Stimulated activated CD4-positive, alpha-beta T cell treated with anti-CD3 and anti-CD28 coated beads, Interleukin-4, amount 100 ng/mL, for 1 hour (primary cell): ENCODE measurements around the gene HSF2BP.
"Not testable (repeated sequence)": the region's sequence is repeated elsewhere in the genome, so short reads cannot be mapped to it uniquely, and the experiment has no call there.

Source experiments
- DNase-seq: peaks from one replicate; pipeline ENCODE4 v3.0.0-alpha.2; 2020

HSF2BP gene

DNA sequence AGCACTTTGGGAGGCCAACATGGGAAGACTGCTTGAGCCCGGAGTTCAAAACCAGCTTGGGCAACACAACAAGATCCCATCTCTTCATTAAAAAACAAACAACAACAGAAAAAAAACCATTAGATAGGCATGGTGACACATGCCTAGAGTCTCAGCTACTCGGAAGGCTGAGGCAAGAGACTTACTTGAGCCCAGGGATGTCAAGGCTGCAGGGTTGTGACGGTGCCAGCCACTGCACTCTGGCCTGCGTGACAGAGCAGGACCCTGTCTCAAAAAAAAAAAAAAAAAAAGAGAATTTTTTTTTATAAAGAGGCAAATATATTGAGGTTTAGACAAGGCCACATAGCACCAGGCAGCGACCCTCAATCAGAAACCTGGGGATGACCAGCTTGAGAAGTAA lies 62.7 kb downstream of the HSF2BP start:
- DNase-seq, result no peak

DNA sequence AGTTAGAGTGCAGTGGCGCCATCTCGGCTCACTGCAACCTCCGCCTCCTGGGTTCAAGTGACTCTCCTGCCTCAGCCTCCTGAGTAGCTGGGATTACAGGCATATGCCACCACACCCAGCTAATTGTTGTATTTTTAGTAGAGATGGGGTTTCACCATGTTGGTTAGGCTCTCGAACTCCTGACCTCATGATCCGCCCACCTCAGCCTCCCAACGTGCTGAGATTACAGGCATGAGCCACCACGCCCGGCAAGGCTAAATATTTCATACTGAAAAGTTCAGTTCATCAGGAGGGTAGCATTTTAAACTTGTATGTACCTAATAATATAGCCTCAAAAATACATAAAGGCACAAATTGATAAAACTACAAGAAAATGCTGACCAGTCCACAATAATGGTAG lies 63.5 kb downstream of the HSF2BP start:
- not testable (repeated sequence) for DNase-seq

DNA sequence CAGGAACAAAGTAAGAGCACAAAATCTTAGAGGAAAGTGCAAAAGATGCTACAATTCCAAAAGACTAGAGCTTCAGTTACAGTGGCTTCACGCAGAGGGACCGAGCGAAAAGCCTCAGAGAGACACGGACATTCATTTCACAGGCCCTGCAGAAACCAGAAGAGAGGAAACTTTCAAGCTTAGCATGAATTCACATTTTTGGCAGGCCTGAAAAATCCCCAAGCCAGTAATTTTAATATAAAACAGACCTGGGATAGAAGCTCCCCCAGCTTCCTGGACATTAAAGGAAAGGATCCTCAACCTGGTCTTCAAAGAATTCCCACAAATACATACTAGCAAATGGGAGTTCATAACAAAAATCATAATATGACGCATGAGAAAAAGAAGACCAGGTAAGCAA lies 66.2 kb downstream of the HSF2BP start:
- DNase-seq, result no peak

DNA sequence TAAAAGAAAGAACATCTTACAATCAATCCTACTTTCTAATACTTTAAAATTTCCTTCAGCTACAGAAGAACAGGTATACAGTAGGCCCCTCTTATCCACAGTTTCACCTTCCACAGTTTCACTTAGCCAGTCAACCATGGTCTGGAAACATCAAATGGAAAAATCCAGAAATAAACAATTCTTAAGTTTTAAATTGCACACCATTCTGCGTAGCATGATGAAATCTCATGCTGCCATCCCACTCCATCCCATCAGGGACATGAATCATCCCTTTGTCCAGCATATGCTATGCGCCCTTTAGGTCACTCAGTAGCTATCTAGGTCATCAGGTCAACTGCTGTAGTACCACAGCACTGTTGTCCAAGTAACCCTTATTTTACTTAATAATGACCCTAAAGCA lies 67.7 kb downstream of the HSF2BP start:
- no peak for DNase-seq

DNA sequence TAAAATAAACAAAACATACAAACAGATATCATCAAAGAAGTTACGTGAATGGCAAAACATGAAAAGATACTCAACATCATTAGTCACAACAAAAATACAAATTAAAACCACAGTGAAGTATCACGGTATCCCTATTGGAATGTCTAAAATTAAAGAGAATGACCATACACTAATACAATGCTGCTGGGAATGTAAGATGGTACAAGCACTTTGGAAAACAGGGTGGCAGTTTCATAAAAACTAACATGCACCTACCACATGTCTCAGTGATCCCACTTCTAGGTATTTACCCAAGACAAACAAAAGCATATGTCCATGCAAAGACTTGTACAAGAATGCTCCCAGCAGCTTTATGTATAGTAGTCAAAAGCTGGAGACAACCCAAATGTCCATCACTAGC lies 69.1 kb downstream of the HSF2BP start:
- DNase-seq, result no peak

DNA sequence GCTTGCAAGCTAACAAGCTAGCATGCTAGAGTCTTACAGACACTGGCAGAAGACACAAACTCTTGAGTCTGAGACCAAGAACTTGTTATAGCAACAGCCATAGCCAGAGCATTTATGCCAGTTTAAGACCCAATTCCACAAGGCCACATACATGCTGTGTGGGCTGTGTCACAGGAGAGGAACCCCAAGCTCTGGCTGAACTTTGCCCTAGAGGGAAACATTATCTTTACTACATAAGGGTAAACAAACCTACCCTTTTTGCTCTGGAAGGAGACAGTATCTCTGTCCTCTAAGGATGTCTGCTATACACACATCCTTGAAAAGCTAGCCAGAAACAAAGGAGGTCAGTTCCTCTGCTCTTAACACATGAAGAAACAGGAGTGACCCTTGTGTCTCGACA lies 70.3 kb downstream of the HSF2BP start:
- DNase-seq, result no peak

DNA sequence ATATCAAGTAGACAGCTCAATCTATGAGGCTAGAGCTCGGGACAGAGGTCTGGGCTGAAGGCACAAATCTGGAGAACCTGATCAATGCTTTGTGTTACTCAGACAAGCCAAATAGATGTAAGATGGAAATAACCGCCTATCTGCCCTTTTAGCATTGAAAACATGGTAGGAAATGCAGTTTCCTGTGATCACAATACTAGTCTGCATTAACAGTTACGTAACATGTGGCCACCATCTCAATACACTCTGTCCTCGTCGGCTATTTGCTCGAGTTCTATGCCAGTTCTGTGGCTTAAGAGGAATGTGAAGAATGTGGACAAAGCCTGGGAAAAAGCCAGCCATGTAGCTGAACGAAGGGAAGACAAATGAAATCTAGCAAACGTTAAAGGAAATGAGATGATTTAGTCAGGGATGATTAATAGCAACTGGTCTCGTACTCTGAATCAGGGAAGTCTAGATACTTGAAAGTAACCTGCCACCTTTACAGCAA lies 73.3 kb downstream of the HSF2BP start:
- DNase-seq, result no peak

DNA sequence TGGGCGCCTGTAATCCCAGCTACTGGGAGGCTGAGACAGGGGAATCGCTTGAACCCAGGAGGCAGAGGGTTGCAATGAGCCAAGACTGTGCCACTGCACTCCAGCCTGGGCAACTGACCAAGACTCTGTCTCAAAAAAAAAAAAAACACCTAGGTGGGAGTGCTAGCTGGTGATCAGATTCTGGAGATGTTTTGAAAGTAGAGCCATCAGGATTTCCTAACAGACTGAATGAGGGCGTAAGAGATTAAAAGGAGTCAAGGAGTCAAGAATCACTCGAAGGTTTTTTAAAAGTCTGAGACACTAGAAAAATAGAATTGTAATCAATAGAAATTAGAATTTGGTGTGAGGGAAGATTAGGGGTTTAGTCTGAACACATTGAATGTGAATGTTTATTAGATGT lies 73.8 kb downstream of the HSF2BP start:
- DNase-seq, result no peak

DNA sequence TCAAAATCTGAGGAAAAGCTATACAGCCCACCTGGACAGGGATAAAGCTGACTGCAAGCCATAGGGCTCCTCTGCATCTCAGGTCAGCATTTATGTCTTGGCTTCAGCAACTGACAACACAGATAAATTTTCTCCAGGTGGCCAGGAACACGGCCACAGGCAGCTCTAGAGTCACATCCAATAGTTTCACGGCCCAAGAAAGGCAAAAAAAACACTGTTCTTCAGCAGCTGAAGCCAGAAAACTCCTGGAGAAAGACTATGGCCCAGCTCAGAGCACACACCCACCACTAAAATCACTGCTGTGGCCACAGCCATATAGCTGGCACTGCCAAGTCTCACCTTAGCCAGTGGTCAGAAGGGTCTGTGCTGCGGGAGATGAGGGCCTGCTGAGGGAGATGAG lies 77.8 kb downstream of the HSF2BP start:
- DNase-seq, result no peak

DNA sequence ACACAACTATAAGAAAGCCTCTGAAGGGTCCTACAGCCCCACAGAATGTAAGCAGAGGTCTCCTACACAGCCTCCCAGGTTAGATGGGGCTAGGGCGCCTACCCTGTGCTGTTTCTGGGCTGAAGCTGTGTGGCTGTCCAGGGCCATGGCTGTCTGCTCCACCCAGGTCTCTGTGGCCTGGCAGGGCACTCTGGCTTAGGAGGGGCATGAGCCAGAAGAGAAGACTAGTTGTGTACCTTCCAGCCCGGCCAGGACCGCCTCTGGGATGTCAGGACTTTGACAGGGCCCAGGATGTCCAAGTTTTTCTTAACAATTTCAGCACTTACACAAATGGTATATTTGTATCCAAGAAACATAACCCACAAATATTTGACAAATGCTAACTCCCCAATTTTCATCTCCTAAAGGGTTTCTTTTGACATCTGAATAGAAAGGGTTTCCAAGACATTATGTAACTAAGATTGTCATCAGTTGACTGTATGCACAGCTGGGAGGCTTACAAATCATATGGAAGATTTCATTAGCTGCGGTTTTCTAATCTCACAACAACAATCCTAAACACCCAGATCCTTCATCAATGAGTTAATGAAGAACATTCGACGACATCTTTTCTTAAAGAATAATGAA lies 80.5 kb downstream of the HSF2BP start:
- no peak for DNase-seq

DNA sequence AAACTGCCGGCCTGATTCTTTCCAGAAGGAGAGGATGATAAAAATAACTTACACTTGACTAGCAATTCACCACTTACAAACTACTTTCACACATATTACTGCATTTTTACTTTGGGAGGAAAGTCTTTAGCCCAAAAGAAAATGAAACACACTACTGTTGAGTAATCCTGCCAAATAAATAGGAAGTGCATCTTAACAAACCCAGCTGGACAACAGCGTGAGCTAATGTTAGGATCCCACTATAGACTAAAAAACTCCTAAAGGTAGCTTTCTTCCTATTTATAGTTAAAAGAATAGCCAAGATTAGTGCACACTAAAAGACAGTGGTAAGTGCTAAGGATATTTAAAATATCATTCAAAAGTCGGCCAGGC lies 83.8 kb downstream of the HSF2BP start:
- no peak for DNase-seq

DNA sequence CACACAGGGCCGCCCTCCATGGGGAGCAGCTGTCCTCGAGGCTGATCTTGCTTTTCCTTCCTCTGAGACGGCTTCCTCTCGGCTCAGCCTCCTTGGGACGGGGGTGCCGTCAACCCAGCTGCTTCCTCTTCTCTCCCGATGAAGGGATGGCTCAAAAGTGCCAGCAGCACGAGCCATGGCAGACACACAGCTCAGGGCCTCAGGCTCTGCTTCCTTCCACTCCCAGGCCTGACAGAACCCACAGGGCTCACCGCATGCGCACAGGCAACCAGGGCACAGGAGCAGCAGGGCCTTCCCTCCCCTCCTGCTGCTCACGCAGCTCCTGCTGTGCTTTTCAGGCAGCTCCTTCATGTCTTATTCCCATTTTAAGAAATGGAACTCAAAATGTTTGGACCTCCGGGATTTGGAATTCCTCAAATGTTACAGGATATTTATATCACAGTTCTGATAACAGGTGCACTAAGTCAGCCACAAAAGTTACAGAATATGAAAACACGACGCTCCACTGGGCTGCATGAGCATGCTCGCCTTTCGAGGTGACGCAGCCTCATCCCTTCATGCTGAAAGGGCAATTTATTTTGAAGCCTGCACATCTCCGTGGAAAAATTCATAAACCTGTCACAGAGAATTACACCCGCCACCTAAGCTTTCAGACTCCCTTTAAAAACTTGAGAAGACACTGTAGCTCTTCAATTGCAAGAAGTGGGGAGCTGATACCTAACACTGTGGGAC lies 84.4 kb downstream of the HSF2BP start:
- DNase-seq, result no peak

DNA sequence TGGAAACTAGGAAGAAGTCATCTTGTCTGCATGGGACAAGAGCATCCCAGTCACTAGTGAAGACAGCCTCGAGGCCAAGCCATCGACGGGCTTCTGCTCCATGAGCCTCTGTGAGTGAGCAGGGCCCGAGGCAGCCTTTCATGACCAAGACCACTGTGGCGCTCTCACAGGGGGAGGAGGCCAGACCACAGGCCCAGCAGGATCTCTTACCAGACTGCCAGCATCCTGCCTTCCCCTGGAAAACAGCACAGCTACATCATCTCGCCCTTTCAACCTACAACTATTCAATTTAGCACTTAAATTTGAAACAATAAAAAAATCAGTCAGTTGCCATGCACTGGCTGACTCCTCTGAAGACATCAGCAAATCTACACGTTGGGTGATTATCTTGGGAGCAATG lies 85.4 kb downstream of the HSF2BP start:
- DNase-seq, result no peak

DNA sequence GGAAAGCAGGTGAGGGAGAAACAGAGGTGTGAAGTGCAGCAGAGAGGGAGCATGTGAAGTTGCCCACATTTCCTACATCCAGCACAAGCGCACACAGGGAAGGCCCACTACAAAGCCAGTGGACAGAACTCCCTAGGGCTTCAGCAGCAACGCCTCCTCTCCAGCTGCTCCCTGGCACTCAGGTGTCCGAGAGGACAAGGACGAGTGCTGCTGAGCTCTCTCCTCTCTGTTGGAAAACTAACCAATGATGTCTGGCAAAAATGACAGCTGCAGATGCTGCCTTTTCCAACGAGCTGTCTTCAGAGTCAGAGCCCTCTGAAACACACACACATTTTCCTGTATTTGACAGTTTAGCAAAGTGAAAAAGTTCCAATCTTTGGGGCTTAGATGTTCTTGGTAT lies 86.8 kb downstream of the HSF2BP start:
- DNase-seq, result no peak

DNA sequence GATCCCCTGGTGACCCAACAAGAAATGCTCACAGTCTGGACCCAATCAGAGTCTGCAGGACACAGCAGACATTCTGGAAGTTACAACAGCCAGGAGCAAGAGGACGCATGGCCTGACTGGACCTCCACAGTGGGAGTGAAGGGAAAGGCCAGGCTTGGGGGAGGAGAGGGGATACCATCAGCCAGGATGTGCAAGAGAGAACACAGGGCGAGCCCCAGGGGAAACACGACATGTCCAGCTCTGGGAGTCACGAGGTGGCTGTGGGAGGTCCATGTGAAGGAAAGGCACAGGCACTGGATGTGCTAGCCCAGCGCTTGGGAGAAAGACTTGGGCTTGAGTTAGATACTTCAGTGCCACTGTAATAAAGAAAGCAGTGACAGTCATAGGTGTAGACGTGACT lies 87.3 kb downstream of the HSF2BP start:
- no peak for DNase-seq

DNA sequence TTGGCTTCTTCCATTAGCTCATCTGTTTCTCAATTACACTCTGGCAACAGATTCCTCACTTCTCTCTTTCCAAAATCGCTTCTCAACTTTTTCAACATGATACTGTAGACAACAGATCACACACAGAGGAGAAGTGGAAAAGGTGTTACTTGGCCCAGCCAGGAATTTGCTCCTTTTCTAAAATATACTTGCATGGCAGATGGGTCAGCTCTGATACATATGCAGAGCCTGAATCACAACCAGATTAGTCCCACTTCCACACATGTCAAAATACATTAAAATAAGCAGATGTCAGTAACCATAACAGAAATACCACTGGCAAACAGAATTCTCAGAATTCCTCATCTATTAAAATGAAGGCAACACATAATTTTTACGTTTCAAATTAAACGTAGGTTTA lies 89.1 kb downstream of the HSF2BP start:
- DNase-seq, result not testable (repeated sequence)

DNA sequence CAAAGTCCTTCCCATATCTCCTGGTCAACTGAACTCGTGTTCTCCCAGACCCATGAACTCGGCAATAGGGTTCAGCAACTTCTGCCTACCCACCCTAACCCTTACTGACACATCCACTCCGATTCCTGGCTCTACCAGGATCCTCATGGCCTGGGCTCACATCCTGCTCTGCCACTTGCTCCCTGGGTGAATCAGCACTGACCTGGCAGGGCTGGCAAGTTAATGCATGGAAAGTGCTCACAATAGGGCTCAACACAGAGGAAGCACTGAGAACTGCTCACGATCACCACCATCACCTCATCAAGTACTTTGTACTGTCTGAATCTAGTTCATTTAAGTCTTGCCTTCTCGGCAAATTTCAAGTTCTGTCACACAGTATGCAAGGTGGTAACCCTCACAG lies 96.8 kb downstream of the HSF2BP start:
- not testable (repeated sequence) for DNase-seq

DNA sequence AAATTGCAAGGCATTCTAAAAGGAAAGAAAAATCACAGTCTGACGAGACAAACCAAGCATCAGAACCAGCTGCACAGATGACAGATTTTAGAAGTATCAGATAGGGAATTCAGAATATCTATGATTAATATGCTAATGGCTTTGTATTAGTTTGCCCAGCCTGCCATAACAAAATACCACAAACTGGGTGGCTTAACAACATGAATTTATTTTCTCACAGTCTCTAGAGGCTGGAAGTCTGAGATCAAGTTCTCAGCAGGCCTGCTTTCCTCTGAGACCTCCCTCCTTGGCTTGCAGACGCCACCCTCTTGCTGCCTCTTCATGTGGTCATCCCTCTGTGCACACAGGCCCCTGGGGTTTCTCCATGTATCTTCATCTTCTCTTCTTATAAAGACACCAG lies 118.7 kb downstream of the HSF2BP start:
- DNase-seq, result not testable (repeated sequence)

DNA sequence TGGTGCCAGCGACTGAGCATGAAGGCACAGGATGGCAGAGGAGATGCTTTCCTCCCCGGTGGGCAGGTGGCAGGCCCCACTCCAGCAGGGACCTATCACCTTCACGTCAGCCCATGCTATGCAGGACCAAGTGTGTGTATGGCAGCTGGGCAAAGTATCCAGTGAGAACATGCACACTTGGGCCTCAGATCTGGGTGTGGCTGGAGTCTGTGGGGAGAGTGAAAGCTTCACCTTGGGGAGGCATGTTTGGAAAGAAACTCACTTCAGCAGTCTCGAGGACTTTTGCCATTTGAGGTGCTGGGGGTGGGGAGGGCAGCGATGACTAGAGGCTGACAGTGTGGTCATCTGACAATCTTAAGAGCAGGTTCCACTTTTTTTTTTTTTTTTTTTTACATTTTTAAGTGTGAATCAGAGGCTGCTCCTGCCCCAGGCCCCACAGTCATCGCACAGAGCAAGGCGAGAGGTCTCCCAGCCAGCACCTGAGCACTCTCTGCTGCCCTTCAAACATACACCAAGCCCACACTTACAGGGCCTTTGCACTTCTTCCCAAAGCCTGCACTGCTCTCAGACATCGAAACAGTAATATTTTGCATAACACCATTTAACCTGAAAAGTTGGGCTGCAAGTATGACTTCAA lies 136.7 kb downstream of the HSF2BP start:
- not testable (repeated sequence) for DNase-seq

DNA sequence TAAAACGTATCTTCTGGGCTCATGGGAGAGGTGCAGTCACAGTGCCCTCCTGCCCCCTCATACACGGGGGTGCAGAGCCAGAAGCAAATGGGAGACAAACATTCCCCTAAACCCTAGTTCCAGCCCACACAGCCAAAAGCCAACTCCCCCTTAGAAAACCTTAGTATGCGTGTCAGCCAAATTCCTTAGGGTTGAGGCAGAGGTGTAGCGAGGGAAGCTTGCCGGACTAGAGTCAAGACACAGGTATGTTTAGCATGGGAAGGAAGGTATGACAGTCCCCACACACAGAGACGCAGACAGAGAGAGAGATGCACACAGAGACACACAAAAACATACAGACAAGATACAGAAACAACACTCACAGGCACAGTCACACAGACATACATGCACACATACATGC lies 141.6 kb downstream of the HSF2BP start:
- not testable (repeated sequence) for DNase-seq

DNA sequence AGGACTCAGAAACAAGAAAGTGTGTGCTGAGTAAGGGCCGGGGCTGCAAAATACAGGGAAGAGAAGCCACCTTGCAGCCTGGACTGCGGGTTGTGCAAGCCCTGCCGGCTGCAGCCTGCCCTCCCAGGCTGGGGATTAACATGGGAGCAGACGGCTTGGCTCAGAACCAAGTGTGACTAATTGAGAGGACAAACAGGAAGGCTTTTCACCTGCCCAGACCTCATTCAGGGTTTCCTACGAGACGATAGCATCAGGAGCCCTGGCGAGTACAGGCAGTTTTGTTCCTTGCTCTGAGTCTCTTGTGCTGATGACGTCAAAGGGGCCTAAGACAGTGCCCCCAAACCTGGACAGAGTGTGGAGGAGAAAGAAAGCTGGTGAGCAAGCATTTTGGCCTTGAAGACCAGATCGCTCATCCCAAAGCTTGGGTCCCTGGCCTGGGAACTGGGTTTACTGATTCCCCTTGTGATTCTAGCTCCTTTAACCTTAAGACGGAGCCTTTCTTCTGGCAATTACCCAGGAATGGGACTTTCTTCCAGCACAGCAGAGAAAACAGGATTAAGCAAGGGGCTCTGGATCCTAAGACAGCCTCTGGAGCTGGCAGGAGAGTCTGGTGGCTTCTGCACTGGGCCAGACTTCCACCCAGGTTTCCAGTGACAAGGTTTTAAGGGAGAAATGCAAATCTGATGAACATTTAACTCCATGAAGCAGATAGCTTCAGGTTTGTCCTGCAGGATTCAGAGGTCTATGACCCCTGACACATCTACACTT lies 142.2 kb downstream of the HSF2BP start:
- not testable (repeated sequence) for DNase-seq

DNA sequence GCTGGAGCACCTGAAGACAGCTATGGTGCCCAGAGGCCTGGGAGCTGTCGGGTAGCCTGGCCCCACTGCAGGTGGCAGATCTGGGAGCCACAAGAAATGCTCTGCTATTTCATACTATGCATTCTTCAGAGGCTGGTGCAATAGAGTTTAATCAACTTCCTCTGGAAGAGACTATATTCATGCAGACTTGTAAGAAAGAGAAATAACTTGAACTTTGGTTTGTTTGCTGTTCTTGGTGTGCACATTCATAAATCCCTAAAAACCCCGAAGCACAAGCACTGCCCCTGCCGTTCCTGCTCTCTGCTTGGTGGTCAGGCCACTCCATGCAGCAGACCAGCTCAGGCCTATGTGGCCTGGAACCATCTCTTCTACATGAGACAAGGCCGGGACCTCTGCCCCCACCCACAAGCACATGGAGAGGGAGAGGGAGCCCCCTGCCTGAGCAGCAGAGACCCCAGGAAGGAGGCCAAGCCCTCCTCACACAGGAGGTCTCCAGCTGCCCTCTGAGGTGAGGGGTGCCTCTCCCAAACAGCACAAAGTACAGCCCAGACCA lies 142.9 kb downstream of the HSF2BP start:
- DNase-seq, result not testable (repeated sequence)

DNA sequence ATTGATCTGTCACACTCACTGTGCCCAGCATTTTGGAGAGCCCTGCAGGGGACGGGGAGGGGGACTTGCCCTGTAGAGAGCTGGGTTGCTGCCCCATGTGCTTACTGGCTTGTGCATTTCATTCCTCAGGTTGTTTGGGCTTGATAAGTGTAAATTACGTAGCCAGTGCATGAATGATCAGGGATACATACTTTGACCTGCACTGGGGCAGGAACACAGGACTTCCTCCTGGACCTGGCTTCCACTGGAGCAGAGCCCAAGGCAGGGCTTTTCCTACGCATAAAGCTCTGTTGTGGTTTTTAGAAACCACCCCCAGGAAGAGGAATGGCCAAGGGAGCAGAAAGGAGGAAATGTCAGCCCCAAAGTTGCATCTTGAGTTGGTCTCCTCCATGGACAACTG lies 144.5 kb downstream of the HSF2BP start:
- DNase-seq, result not testable (repeated sequence)
